Measurements from ENCODE around the gene PCGF1.

PCGF1 gene

DNA sequence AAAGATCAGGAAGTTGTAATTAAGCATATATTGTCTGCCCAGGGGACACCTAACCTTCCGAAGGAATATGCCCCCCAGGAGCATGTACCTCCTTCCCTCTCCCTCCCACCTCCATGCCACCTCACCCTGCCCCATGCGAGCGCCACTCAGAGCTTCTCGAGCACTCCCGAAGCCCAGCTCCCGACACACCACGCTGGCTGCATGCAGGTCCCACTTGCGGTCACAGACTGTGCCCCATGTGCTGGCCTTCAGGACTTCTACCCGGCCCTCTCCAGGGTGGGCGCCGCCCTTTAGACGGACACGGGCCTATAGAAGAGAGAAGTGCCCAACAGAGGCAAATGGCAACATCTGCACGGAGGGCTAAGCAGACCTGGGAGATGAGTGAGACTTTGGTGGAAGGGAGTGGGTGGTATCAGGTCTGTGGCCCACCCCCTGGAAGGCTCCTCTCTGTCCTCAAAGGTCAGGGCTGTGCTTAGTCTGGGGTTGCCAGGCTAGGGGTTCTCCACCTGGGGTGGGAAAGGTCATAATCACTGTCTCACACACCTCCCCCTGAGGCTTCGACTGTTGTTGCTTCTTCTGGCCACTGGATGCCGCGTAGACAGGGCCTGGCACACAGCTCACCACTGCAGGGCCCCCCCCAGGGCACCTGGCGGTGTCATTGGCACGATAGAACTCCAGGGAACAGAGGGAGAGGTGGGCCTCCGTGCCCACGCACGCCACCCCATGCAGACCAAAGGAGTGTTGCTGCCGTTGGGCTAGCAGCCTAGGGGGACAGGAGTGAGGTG, 28.9 kb upstream of the PCGF1 start:
- TF ChIP-seq, protein P1, sequence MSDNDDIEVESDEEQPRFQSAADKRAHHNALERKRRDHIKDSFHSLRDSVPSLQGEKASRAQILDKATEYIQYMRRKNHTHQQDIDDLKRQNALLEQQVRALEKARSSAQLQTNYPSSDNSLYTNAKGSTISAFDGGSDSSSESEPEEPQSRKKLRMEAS (IDR thresholded peaks at IDR 0.05), result no peak
- TF ChIP-seq, protein P2, sequence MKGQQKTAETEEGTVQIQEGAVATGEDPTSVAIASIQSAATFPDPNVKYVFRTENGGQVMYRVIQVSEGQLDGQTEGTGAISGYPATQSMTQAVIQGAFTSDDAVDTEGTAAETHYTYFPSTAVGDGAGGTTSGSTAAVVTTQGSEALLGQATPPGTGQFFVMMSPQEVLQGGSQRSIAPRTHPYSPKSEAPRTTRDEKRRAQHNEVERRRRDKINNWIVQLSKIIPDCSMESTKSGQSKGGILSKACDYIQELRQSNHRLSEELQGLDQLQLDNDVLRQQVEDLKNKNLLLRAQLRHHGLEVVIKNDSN (IDR thresholded peaks at IDR 0.05), result no peak
- TF ChIP-seq TCF12 (IDR thresholded peaks at IDR 0.05; ENCODE audit: low read depth) (no peak), TEAD4 (IDR thresholded peaks at IDR 0.05) (no peak), FOXM1 (IDR thresholded peaks at IDR 0.05; ENCODE audit: borderline replicate concordance, low read depth) (no peak), TAF1 (IDR thresholded peaks at IDR 0.05; ENCODE audit: low read depth) (no peak), EP300 (IDR thresholded peaks at IDR 0.05; ENCODE audit: borderline replicate concordance) (no peak), RAD21 (IDR thresholded peaks at IDR 0.05; ENCODE audit: low read depth) (no peak), NFIC (IDR thresholded peaks at IDR 0.05) (no peak), CEBPB (IDR thresholded peaks at IDR 0.05) (no peak)

DNA sequence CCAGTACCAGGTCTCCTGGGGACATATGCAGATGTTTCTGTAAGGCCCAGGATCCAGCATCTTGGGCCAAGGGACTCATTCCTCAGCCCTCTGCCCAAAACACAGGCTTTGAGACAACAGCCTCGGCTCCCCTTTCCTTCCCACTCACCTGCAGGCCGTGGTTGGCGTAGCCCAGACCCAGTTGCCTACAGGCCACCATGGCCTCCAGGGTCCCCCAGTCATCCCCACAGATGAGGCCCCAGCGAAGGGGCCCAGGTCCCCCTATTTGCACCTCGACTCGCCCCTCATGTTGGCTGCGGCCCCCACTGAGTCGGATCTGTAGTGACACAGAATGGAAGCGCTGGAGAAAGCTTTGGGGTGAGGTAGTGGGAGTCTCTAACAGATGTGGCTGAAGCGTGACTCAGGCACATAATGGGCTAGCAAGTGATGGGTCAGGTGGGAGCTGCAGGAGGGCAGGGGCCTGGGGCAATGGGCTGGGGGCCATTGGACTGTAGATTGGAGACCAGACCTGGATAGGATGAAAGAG, 28.0 kb upstream of the PCGF1 start:
- TF ChIP-seq, protein P3, sequence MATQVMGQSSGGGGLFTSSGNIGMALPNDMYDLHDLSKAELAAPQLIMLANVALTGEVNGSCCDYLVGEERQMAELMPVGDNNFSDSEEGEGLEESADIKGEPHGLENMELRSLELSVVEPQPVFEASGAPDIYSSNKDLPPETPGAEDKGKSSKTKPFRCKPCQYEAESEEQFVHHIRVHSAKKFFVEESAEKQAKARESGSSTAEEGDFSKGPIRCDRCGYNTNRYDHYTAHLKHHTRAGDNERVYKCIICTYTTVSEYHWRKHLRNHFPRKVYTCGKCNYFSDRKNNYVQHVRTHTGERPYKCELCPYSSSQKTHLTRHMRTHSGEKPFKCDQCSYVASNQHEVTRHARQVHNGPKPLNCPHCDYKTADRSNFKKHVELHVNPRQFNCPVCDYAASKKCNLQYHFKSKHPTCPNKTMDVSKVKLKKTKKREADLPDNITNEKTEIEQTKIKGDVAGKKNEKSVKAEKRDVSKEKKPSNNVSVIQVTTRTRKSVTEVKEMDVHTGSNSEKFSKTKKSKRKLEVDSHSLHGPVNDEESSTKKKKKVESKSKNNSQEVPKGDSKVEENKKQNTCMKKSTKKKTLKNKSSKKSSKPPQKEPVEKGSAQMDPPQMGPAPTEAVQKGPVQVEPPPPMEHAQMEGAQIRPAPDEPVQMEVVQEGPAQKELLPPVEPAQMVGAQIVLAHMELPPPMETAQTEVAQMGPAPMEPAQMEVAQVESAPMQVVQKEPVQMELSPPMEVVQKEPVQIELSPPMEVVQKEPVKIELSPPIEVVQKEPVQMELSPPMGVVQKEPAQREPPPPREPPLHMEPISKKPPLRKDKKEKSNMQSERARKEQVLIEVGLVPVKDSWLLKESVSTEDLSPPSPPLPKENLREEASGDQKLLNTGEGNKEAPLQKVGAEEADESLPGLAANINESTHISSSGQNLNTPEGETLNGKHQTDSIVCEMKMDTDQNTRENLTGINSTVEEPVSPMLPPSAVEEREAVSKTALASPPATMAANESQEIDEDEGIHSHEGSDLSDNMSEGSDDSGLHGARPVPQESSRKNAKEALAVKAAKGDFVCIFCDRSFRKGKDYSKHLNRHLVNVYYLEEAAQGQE (IDR thresholded peaks at IDR 0.05; ENCODE audit: low read depth), result no peak

DNA sequence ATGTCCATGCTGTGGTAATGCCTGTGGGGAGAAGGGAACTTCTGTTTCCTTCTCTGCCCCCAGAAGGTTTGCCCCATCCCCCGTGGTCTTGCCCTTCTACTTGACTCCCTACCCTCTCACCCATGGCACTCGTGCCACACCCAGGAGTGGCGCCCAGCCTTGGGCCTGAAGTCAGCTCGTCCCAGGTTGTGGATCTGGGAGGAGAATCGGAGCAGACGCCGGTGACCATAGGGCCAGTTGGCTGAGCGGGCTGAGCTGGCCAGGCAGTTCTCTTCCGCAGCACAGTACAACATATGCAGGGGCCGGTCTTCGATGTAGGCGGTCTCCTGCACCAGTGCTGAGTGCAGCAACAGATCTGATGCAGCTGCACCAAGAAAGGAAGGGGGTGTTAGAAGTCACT, 26.9 kb upstream of the PCGF1 start:
- TF ChIP-seq TEAD4 (IDR thresholded peaks at IDR 0.05) (no peak), EGR1 (IDR thresholded peaks at IDR 0.05) (no peak), TCF12 (IDR thresholded peaks at IDR 0.05; ENCODE audit: low read depth) (no peak), FOXM1 (IDR thresholded peaks at IDR 0.05; ENCODE audit: borderline replicate concordance, low read depth) (no peak), NFIC (IDR thresholded peaks at IDR 0.05) (no peak), YY1 (IDR thresholded peaks at IDR 0.05; ENCODE audit: low read depth) (no peak), CREB1 (IDR thresholded peaks at IDR 0.05; ENCODE audit: low read depth) (no peak), CEBPB (IDR thresholded peaks at IDR 0.05) (no peak), TAF1 (IDR thresholded peaks at IDR 0.05; ENCODE audit: low read depth) (no peak), ZBTB7A (IDR thresholded peaks at IDR 0.05; ENCODE audit: low read depth) (no peak), EP300 (IDR thresholded peaks at IDR 0.05; ENCODE audit: borderline replicate concordance) (no peak), RAD21 (IDR thresholded peaks at IDR 0.05; ENCODE audit: low read depth) (no peak)
- TF ChIP-seq, protein P2 (IDR thresholded peaks at IDR 0.05), result no peak
- TF ChIP-seq, protein P3 (IDR thresholded peaks at IDR 0.05; ENCODE audit: low read depth), result no peak
- TF ChIP-seq, protein P1 (IDR thresholded peaks at IDR 0.05), result no peak

DNA sequence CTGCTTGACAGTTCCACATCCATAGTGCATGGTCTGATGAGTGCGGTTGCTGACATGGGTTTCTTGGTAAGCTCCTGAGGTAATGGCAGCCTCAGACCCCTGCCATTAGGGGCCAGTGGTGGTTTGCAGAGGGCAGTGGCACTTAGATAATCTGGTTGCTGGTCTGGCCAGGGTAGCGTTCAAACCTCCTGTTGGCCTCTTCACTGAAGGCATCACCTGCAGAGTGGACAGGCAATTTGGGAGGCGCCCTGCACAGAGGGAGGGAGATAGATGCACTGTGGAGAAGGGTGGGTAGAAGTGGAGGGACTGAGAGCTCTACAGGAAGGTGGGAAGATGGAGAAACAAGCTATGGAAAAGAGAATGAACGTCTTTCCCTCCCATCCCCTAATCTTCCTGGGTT, 26.0 kb upstream of the PCGF1 start:
- TF ChIP-seq CEBPB (IDR thresholded peaks at IDR 0.05), result no peak
- no peak for TF ChIP-seq ZBTB7A (IDR thresholded peaks at IDR 0.05; ENCODE audit: low read depth)
- TF ChIP-seq, protein P3 (IDR thresholded peaks at IDR 0.05; ENCODE audit: low read depth), result no peak
- TF ChIP-seq, protein P1 (IDR thresholded peaks at IDR 0.05), result no peak
- no peak for TF ChIP-seq TEAD4 (IDR thresholded peaks at IDR 0.05)
- no peak for TF ChIP-seq FOXM1 (IDR thresholded peaks at IDR 0.05; ENCODE audit: borderline replicate concordance, low read depth)
